WTC11 (cell line): ENCODE results near the gene CCDC191.

Experiments used
- CBFB ChIP-seq: sonication (generic); formaldehyde crosslinking; IDR thresholded peaks from 2 replicates; pipeline ENCODE4 v1.8.1; 2022; ENCODE audit warnings: mild to moderate bottlenecking, low read depth, missing genetic modification reagents
- CREB1 ChIP-seq: sonication (generic); formaldehyde crosslinking; IDR thresholded peaks from 2 replicates; pipeline ENCODE4 v1.8.0; 2023; ENCODE audit warnings: mild to moderate bottlenecking, missing genetic modification reagents
- ETV6 ChIP-seq: sonication (generic); formaldehyde crosslinking; IDR thresholded peaks from 2 replicates; pipeline ENCODE4 v1.8.1; 2022; ENCODE audit warnings: mild to moderate bottlenecking, missing genetic modification reagents
- JAZF1 ChIP-seq: fragments of 250-450 bp; sonication (Bioruptor Pico); IDR thresholded peaks from 2 replicates; pipeline ENCODE4 v1.9.0; 2021; ENCODE audit warnings: moderate library complexity, mild to moderate bottlenecking, inconsistent platforms
- NFE2L1 ChIP-seq: sonication (generic); formaldehyde crosslinking; IDR thresholded peaks from 2 replicates; pipeline ENCODE4 v1.8.1; 2023; ENCODE audit warnings: missing genetic modification reagents
- SOX15 ChIP-seq: fragments of 250-450 bp; sonication (Bioruptor Pico); IDR thresholded peaks from 2 replicates; pipeline ENCODE4 v1.9.0; 2021; ENCODE audit warnings: mild to moderate bottlenecking
- TEAD4 ChIP-seq: sonication (generic); formaldehyde crosslinking; IDR thresholded peaks from 2 replicates; pipeline ENCODE4 v1.8.0; 2022; ENCODE audit warnings: mild to moderate bottlenecking, missing genetic modification reagents
- ZNF121 ChIP-seq: sonication (generic); formaldehyde crosslinking; IDR thresholded peaks from 2 replicates; pipeline ENCODE4 v1.8.0; 2023; ENCODE audit warnings: missing genetic modification reagents
- ZNF263 ChIP-seq: sonication (generic); formaldehyde crosslinking; IDR thresholded peaks from 2 replicates; pipeline ENCODE4 v1.8.1; 2022; ENCODE audit warnings: low read depth, mild to moderate bottlenecking, moderate library complexity, missing genetic modification reagents
- TF ChIP-seq, protein P1 (sequence below): fragments of 200-600 bp; IDR thresholded peaks from 2 replicates; pipeline ENCODE4 v1.8.0; 2022; ENCODE audit warnings: antibody characterized with exemption
- TF ChIP-seq, protein P2 (sequence below): sonication (generic); formaldehyde crosslinking; IDR thresholded peaks from 2 replicates; pipeline ENCODE4 v1.8.1; 2022; ENCODE audit warnings: low read depth, mild to moderate bottlenecking, moderate library complexity, missing genetic modification reagents, borderline replicate concordance
- TF ChIP-seq, protein P3 (sequence below): sonication (generic); formaldehyde crosslinking; IDR thresholded peaks from 2 replicates; pipeline ENCODE4 v1.8.1; 2022; ENCODE audit warnings: missing genetic modification reagents, borderline replicate concordance
- TF ChIP-seq, protein P4 (sequence below): sonication (generic); formaldehyde crosslinking; IDR thresholded peaks from 2 replicates; pipeline ENCODE4 v1.8.1; 2023; ENCODE audit warnings: mild to moderate bottlenecking, missing genetic modification reagents, borderline replicate concordance
- TF ChIP-seq, protein P5 (sequence below): sonication (generic); formaldehyde crosslinking; IDR thresholded peaks from 2 replicates; pipeline ENCODE4 v1.8.0; 2022; ENCODE audit warnings: mild to moderate bottlenecking, missing genetic modification reagents

DNA sequence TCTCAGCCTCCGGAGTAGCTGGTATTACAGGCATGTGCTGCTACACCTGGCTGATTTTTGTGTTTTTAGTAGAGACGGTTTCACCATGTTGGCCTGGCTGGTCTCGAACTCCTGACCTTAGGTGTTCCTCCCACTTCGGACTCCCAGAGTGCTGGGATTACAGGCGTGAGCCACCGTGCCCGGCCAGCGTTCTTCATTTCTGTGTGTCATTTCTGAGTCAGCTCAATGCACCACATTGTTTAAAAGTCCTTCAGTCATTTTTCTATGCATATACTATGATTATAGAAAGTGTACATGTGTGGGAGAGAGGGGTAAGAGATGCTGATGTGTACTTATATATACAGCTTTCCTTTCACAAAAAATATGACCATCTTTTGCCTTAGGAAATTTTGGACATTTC lies 2.3 kb upstream of the CCDC191 start:
- TF ChIP-seq, protein P1, sequence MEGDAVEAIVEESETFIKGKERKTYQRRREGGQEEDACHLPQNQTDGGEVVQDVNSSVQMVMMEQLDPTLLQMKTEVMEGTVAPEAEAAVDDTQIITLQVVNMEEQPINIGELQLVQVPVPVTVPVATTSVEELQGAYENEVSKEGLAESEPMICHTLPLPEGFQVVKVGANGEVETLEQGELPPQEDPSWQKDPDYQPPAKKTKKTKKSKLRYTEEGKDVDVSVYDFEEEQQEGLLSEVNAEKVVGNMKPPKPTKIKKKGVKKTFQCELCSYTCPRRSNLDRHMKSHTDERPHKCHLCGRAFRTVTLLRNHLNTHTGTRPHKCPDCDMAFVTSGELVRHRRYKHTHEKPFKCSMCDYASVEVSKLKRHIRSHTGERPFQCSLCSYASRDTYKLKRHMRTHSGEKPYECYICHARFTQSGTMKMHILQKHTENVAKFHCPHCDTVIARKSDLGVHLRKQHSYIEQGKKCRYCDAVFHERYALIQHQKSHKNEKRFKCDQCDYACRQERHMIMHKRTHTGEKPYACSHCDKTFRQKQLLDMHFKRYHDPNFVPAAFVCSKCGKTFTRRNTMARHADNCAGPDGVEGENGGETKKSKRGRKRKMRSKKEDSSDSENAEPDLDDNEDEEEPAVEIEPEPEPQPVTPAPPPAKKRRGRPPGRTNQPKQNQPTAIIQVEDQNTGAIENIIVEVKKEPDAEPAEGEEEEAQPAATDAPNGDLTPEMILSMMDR: no peak
- no peak for TF ChIP-seq ZNF121
- TF ChIP-seq CBFB (CRISPR knock-in tag): no peak
- TF ChIP-seq ZNF263 (CRISPR knock-in tag): no peak
- no peak for TF ChIP-seq JAZF1
- TF ChIP-seq, protein P2, sequence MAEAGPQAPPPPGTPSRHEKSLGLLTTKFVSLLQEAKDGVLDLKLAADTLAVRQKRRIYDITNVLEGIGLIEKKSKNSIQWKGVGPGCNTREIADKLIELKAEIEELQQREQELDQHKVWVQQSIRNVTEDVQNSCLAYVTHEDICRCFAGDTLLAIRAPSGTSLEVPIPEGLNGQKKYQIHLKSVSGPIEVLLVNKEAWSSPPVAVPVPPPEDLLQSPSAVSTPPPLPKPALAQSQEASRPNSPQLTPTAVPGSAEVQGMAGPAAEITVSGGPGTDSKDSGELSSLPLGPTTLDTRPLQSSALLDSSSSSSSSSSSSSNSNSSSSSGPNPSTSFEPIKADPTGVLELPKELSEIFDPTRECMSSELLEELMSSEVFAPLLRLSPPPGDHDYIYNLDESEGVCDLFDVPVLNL (CRISPR knock-in tag): no peak
- TF ChIP-seq SOX15 (CRISPR knock-in tag): no peak
- TF ChIP-seq, protein P3, sequence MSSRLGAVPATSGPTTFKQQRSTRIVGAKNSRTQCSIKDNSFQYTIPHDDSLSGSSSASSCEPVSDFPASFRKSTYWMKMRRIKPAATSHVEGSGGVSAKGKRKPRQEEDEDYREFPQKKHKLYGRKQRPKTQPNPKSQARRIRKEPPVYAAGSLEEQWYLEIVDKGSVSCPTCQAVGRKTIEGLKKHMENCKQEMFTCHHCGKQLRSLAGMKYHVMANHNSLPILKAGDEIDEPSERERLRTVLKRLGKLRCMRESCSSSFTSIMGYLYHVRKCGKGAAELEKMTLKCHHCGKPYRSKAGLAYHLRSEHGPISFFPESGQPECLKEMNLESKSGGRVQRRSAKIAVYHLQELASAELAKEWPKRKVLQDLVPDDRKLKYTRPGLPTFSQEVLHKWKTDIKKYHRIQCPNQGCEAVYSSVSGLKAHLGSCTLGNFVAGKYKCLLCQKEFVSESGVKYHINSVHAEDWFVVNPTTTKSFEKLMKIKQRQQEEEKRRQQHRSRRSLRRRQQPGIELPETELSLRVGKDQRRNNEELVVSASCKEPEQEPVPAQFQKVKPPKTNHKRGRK (CRISPR knock-in tag): no peak
- TF ChIP-seq, protein P4, sequence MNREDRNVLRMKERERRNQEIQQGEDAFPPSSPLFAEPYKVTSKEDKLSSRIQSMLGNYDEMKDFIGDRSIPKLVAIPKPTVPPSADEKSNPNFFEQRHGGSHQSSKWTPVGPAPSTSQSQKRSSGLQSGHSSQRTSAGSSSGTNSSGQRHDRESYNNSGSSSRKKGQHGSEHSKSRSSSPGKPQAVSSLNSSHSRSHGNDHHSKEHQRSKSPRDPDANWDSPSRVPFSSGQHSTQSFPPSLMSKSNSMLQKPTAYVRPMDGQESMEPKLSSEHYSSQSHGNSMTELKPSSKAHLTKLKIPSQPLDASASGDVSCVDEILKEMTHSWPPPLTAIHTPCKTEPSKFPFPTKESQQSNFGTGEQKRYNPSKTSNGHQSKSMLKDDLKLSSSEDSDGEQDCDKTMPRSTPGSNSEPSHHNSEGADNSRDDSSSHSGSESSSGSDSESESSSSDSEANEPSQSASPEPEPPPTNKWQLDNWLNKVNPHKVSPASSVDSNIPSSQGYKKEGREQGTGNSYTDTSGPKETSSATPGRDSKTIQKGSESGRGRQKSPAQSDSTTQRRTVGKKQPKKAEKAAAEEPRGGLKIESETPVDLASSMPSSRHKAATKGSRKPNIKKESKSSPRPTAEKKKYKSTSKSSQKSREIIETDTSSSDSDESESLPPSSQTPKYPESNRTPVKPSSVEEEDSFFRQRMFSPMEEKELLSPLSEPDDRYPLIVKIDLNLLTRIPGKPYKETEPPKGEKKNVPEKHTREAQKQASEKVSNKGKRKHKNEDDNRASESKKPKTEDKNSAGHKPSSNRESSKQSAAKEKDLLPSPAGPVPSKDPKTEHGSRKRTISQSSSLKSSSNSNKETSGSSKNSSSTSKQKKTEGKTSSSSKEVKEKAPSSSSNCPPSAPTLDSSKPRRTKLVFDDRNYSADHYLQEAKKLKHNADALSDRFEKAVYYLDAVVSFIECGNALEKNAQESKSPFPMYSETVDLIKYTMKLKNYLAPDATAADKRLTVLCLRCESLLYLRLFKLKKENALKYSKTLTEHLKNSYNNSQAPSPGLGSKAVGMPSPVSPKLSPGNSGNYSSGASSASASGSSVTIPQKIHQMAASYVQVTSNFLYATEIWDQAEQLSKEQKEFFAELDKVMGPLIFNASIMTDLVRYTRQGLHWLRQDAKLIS: no peak
- TF ChIP-seq, protein P5, sequence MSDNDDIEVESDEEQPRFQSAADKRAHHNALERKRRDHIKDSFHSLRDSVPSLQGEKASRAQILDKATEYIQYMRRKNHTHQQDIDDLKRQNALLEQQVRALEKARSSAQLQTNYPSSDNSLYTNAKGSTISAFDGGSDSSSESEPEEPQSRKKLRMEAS (CRISPR knock-in tag): no peak
- TF ChIP-seq CREB1 (CRISPR knock-in tag): no peak
- TF ChIP-seq NFE2L1 (CRISPR knock-in tag): no peak
- no peak for TF ChIP-seq ETV6
- no peak for TF ChIP-seq TEAD4 (CRISPR knock-in tag)
